DMS114 treated with DMSO at 0.1 percent for 48 hours (cell line): ENCODE measurements around the gene LTV1.

Experiments used
- DNase-seq: peaks from one replicate; lab custom pipeline; 2025; ENCODE audit not compliant: unreplicated experiment; lab: John Stamatoyannopoulos, UW

Gene LTV1

DNA sequence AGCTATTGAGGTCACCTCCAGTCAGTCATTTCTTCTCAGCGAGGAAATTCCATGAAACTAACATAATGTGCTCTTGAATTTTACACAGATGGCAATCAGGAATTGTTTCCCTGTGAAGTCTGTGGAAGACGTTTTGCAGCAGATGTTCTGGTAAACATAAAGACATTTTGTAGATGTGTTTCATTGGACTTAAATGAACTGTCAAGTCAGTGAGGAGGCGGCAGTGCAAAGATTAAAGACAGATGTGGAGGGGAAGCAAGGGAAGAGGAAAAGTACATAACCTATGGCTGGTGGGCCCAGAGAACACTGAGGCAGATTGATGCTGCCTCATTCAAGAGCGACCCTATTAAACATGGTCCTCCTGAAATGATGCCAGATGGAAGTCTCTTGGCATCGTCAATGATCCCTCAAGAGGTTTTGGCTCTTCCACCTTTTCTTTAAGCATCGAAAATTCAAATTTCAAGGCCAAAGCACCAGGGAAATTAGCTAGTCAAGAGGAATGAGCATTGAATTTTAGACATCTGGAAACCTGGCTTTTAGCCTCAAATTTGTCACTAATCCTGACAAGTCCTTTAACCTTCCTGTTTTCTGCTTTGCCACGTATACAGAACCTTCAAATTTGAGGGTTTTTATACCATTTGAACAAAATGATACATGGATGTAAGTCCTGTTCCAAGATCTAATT lies 41.2 kb downstream of the LTV1 start:
- no peak for DNase-seq

DNA sequence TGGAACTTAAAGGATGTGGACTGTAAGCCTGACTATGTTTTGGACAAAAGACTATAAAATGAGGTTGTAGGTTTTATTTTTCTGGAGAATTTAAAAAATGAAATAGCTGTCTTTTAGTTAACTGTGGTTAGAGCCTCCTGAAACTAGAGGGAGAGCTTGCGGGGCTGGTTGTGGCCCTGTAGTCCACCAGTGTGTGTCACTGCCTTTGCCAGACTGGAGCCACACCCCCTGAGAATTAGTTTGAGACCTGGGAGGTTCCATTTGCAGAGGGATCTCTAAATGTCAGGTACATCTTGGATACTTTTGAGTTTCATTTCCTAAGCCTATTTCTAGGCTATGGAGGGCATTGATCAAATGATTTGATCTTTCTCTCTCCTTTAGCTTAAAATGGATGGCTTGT lies 42.0 kb downstream of the LTV1 start:
- DNase-seq, result no peak

DNA sequence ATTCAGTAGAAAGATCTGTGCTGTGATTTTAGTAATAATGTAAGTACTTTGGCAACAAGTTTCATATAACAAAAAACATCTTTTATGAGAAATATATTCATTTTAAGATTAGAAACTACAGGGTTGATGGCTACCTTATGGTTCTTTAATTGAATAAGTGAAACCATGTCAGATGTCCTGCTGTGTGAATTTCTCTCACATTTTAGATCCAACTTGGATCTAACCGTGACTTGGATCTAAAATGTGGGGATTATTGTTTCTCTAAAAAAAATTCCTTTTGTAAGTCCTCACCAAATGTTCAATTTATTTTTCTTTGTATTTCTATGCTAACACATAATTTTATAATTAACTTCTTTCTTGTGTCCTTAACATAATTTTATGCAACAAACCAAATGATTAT lies 51.5 kb downstream of the LTV1 start:
- DNase-seq, result no peak

DNA sequence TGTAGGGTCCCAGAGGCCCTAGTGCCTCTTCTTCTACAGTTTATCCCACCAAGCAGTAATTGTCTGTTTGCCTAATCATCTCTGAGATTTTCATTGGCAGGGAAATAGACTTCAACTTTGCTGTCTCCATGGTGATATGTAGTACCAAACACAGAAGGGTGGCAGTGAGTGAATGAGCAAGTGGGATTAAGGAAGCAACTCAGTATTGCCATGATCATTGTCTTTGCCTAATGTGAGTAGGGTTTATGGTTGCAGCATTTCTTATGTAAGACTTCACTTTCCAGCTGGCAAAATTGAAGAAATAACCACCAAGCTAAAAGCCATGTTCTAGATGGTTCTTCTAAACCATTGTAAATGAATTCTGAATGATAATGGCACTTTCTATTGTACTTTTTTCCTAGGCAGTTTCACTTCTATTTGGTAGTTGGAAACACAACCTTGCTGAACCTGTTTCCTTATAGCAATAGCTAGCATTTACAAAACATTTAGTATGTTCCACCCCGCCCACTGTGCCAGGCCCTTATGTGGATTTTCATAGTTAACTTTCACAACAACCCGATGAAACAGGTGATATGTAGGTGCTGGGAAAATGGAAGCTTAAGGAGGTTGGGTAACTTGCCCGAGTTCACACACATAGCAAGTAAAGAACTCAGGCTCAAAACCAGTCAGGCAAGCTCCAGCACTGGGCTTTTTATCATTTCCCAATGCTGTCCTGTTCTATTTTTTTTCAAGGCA lies 53.2 kb downstream of the LTV1 start:
- no peak for DNase-seq

DNA sequence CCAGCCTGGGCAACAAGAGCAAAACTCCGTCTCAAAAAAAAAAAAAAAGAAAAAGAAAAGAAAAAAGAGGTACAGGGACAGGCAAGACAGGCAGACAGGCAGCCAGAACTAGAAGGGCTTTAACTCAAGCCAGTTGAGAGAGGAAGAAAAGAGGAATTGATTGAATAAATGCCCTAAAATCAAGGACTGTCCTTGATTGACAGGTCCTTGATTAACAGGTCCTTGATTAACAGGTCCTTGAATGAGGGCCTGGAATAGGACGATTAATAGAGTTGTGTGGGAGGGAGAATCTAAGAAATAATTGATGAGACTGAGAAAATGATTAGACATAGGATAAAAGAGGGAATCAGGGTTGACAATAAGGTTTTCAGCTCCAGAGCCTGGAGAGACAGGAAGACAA lies 57.2 kb downstream of the LTV1 start:
- no peak for DNase-seq

DNA sequence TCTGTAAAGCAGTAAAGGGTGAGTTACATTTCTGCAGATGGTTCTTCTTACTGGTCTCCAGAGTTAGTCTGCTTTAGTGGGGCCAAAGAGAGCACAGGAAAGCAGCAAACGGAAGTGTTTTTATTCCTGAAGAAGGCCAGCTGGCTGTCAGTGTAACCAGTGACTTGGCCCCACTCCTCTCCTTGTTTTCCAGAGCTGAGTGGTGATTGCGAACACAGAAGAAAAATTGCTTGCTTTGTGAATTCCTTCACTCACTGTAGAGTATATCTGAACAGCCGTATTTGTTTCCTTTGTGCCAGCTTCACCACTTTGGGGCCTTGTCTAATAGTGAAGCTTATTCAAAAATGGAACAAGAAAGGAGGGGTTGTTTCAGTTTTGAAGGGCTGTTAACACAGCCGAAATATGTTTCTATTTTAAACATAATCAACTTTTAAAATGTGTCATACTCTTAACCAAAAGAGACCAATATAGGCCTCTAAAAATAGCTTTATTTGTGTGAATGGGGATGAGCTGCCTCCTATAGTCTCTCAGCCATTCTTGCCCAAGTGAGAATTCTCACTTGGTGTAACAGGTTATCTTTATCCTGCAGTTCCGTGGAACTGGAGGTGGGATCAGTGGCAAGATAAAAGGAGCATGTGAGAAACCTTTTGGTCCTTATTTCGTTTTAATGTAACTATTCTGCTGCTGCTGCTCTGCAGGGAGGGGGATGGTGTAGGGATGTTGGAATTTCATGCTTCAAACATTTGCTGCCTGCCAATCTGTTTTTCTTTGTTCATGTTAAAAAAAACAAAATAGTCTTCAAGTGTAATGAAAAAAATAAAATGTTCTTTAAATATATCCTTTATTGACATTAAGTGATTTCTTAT lies 59.0 kb downstream of the LTV1 start:
- DNase-seq, result no peak

DNA sequence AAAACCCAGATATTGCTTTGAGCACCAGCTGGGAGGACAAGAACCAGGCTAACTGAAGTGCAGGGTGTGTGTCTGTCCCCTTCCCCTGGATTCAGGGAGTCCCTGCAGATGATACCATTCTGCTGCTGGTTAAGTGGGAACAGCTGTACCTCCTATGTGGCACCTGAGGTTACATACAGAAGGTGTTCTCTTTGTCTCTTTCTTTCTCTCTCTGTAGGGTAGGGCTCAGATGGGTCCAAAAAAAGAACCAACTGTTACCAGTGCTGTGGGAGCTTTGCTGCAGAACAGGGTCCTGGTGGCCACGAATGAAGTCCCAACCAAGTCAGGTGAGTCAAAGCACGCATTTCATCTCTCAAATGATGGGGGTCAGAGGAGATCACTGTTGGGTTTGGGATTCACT lies 59.7 kb downstream of the LTV1 start:
- DNase-seq, result no peak

DNA sequence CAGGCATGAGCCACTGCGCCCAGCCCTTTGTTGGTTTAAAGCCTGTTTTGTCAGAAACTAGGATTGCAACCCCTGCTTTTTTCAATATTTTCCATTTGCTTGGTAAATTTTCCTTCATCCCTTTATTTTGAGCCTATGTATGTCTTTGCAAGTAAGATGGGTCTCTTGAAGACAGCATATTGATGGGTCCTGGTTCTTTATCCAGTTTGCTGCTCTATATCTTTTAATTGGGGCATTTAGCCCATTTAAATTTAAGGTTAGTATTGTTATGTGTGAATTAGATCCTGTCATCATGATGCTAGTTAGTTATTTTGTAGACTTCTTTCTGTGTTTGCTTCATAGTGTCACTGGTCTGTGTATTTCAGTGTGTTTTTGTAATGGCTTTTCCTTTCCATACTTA lies 67.9 kb downstream of the LTV1 start:
- no peak for DNase-seq

DNA sequence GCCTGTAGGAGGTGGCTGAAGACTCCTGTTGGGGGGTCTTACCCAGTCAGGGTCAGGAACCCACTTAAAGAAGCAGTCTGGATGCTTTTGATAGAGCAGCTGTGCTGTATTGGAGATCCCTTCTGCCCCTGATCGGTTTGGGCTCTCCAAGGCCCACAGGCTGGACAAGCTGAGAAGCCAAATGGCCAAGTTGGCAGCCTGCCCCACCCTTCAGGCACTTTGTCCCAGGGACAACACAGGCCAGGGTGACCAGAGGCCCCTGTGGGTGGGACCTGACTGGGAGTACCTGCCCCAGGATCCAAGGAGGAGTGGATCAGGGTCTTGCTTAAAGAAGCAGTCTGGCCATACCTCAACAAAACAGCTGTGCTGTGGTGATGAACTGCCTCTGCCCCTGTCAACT lies 69.5 kb downstream of the LTV1 start:
- DNase-seq, result no peak
